HCT116 (cell line): ENCODE measurements around the gene SYNE4. TPM values are rescaled to one million over a fixed set of nuclear protein-coding genes. Genes with fewer than 3 reads are reported as not detected.

Source experiments
- ATAC-seq: fragments of 200-7000 bp; cut with Tn5 transposase; 2 replicates; pipeline ENCODE4 v1.9.1; 2020; ENCODE audit warnings: mild to moderate bottlenecking, moderate library complexity
- BruUV-seq: library from RNA; stranded (reverse); fragments of 400-500 nt; replicated peaks from 2 replicates; lab custom pipeline; 2021; lab: Mats Ljungman, UMichigan
- CTCF ChIA-PET: fragments of 300-600 bp; sonication (Branson Sonifier 250); formaldehyde crosslinking; loops from one replicate; lab custom pipeline; 2021; ENCODE audit warnings: antibody characterized with exemption; lab: Charles Lee
- POLR2A ChIA-PET: fragments of 300-600, 350-600 bp; sonication (Branson Sonifier 250); formaldehyde crosslinking; loops from one replicate; lab custom pipeline; 2021; ENCODE audit warnings: antibody characterized with exemption; lab: Charles Lee
- RAD21 ChIA-PET, 2 experiments: fragments of 300-600 bp; sonication (Branson Sonifier 250); formaldehyde crosslinking; loops; one replicate each; lab custom pipeline; 2023; ENCODE audit warnings: low total read pairs in 2 of 2; ENCODE audit not compliant: uncharacterized antibody in 2 of 2, unreplicated experiment in 2 of 2, low non-redundant PET in 1 of 2; lab: Charles Lee
- DNase-seq: peaks from one replicate; pipeline ENCODE4 v3.0.0-alpha.2; 2010; ENCODE audit warnings: low read depth, low spot score
- H2AFZ ChIP-seq: fragments of 200-600 bp; shearing (Covaris generic), sonication (generic); 2 replicates; pipeline ENCODE4 v1.6.1; 2017; ENCODE audit warnings: low read depth, mixed run types, mixed read lengths, antibody characterized with exemption, low read length; ENCODE audit not compliant: poor library complexity, severe bottlenecking
- H3K27ac ChIP-seq: 2 replicates; pipeline ENCODE4 v1.5.1; 2012; ENCODE audit warnings: low read depth, low read length
- H3K27me3 ChIP-seq: fragments of 200-600 bp; sonication (generic); 2 replicates; pipeline ENCODE4 v1.6.1; 2016; ENCODE audit warnings: mixed run types, low read length, mixed read lengths; ENCODE audit not compliant: insufficient read depth
- H3K36me3 ChIP-seq, 2 experiments: fragments of 200-500 bp in 1 of 2; fragments of 200-600 bp in 1 of 2; sonication (Bioruptor generic) in 1 of 2; sonication (generic) in 1 of 2; 2 replicates each; pipeline versions ENCODE4 v1.5.1 to v1.6.1; 2014 to 2016; ENCODE audit warnings: low read length in 2 of 2, inconsistent platforms in 1 of 2, mixed read lengths in 1 of 2, mixed run types in 1 of 2; ENCODE audit not compliant: insufficient read depth in 2 of 2, control insufficient read depth in 1 of 2
- H3K4me1 ChIP-seq, 2 experiments: fragments of 200-600 bp in 1 of 2; sonication (generic) in 1 of 2; 2 replicates each; pipeline versions ENCODE4 v1.5.1 to v1.6.1; 2012 to 2017; ENCODE audit warnings: low read length in 2 of 2, inconsistent platforms in 1 of 2, mild to moderate bottlenecking in 1 of 2, mixed read lengths in 1 of 2, mixed run types in 1 of 2, moderate library complexity in 1 of 2; ENCODE audit not compliant: insufficient read depth in 2 of 2, control insufficient read depth in 1 of 2
- H3K4me2 ChIP-seq: fragments of 200-600 bp; sonication (generic); 2 replicates; pipeline ENCODE4 v1.6.1; 2017; ENCODE audit warnings: mixed run types, low read length, mixed read lengths
- H3K4me3 ChIP-seq, 2 experiments: fragments of 200-600 bp in 1 of 2; sonication (generic) in 1 of 2; replicated peaks in 1 of 2; 2 replicates each; pipeline ENCODE4 v1.5.1; 2011 to 2016; ENCODE audit warnings: low read length in 2 of 2, control low read depth in 1 of 2, low read depth in 1 of 2, mild to moderate bottlenecking in 1 of 2, mixed read lengths in 1 of 2, mixed run types in 1 of 2
- H3K79me2 ChIP-seq: fragments of 200-600 bp; sonication (generic); 2 replicates; pipeline ENCODE4 v1.6.1; 2017; ENCODE audit warnings: mild to moderate bottlenecking, mixed run types, low read length, moderate library complexity, mixed read lengths; ENCODE audit not compliant: insufficient read depth
- H3K9ac ChIP-seq: fragments of 200-600 bp; sonication (generic); 2 replicates; pipeline ENCODE4 v1.6.1; 2016; ENCODE audit warnings: low read length, mixed read lengths
- H3K9me2 ChIP-seq: fragments of 200-600 bp; sonication (generic), shearing (Covaris generic); 2 replicates; pipeline ENCODE4 v1.6.1; 2017; ENCODE audit warnings: mixed run types, mild to moderate bottlenecking, moderate library complexity; ENCODE audit not compliant: insufficient read depth
- H3K9me3 ChIP-seq, 2 experiments: fragments of 200-500 bp in 1 of 2; fragments of 200-600 bp in 1 of 2; sonication (Bioruptor generic) in 1 of 2; sonication (generic) in 1 of 2; 2 replicates each; pipeline ENCODE4 v1.6.1; 2014 to 2017; ENCODE audit warnings: low read length in 2 of 2, mixed read lengths in 2 of 2, inconsistent platforms in 1 of 2, low read depth in 1 of 2, mild to moderate bottlenecking in 1 of 2, mixed run types in 1 of 2, moderate library complexity in 1 of 2; ENCODE audit not compliant: control insufficient read depth in 1 of 2, insufficient read depth in 1 of 2
- H4K20me1 ChIP-seq: fragments of 200-600 bp; sonication (generic), shearing (Covaris generic); 2 replicates; pipeline ENCODE4 v1.6.1; 2017; ENCODE audit warnings: mixed run types, mild to moderate bottlenecking, moderate library complexity; ENCODE audit not compliant: insufficient read depth
- CBX3 ChIP-seq: IDR thresholded peaks from 2 replicates; pipeline ENCODE4 v1.6.1; 2012; ENCODE audit warnings: low read depth
- CEBPB ChIP-seq: IDR thresholded peaks from 2 replicates; pipeline ENCODE4 v1.6.1; 2012; ENCODE audit warnings: low read depth
- CTCF ChIP-seq, 3 experiments: fragments of 200-600 bp in 1 of 3; sonication (generic) in 1 of 3; IDR thresholded peaks in 2 of 3; conservative IDR thresholded peaks in 1 of 3; 2 replicates each; pipeline ENCODE4 v1.5.1; 2012 to 2017; ENCODE audit warnings: low read depth in 2 of 3, low read length in 2 of 3, antibody characterized with exemption in 1 of 3, borderline replicate concordance in 1 of 3, control low read depth in 1 of 3, mild to moderate bottlenecking in 1 of 3, mixed read lengths in 1 of 3, mixed run types in 1 of 3, moderate library complexity in 1 of 3; ENCODE audit not compliant: insufficient read depth in 1 of 3
- EGR1 ChIP-seq: IDR thresholded peaks from 2 replicates; pipeline ENCODE4 v1.6.1; 2012; ENCODE audit warnings: low read depth
- ELF1 ChIP-seq: IDR thresholded peaks from 2 replicates; pipeline ENCODE4 v1.6.1; 2012; ENCODE audit warnings: low read depth, borderline replicate concordance
- EZH2 ChIP-seq: fragments of 200-600 bp; sonication (generic); IDR thresholded peaks from 2 replicates; pipeline ENCODE4 v1.6.1; 2017; ENCODE audit warnings: antibody characterized with exemption, mixed run types
- EZH2phosphoT487 ChIP-seq: fragments of 200-600 bp; IDR thresholded peaks from 2 replicates; pipeline ENCODE4 v1.6.1; 2018; ENCODE audit warnings: antibody characterized with exemption, borderline replicate concordance
- FOSL1 ChIP-seq: IDR thresholded peaks from 2 replicates; pipeline ENCODE4 v1.6.1; 2012; ENCODE audit warnings: low read depth
- JUND ChIP-seq: IDR thresholded peaks from 2 replicates; pipeline ENCODE4 v1.6.1; 2012
- MAX ChIP-seq: IDR thresholded peaks from 2 replicates; pipeline ENCODE4 v1.6.1; 2012
- POLR2AphosphoS5 ChIP-seq: IDR thresholded peaks from 2 replicates; pipeline ENCODE4 v1.6.1; 2011; ENCODE audit warnings: mild to moderate bottlenecking, low read depth, low read length, moderate library complexity
- RAD21 ChIP-seq: IDR thresholded peaks from 2 replicates; pipeline ENCODE4 v1.6.1; 2012; ENCODE audit warnings: low read depth, mild to moderate bottlenecking
- REST ChIP-seq: IDR thresholded peaks from 2 replicates; pipeline ENCODE4 v1.6.1; 2012; ENCODE audit warnings: low read depth
- SP1 ChIP-seq: IDR thresholded peaks from 2 replicates; pipeline ENCODE4 v1.6.1; 2012; ENCODE audit warnings: low read depth
- SRF ChIP-seq: IDR thresholded peaks from 2 replicates; pipeline ENCODE4 v1.6.1; 2012; ENCODE audit warnings: low read depth
- TCF7L2 ChIP-seq: IDR thresholded peaks from 2 replicates; pipeline ENCODE4 v1.7.0; 2011; ENCODE audit warnings: borderline replicate concordance, inconsistent platforms; ENCODE audit not compliant: insufficient read depth, insufficient read length; ENCODE audit errors: extremely low read depth
- YY1 ChIP-seq: IDR thresholded peaks from 2 replicates; pipeline ENCODE4 v1.6.1; 2011; ENCODE audit warnings: low read length, low read depth, moderate library complexity, mild to moderate bottlenecking; ENCODE audit not compliant: insufficient replicate concordance; ENCODE audit errors: extremely low read depth
- ZBTB33 ChIP-seq: IDR thresholded peaks from 2 replicates; pipeline ENCODE4 v1.6.1; 2011; ENCODE audit warnings: mild to moderate bottlenecking, low read length, moderate library complexity; ENCODE audit not compliant: insufficient replicate concordance; ENCODE audit errors: extremely low read depth
- ZFX ChIP-seq: fragments of 450-650 bp; IDR thresholded peaks from 2 replicates; pipeline ENCODE4 v1.6.1; 2017
- ZNF274 ChIP-seq: fragments of 200-500 bp; sonication (Bioruptor generic); IDR thresholded peaks from 2 replicates; pipeline ENCODE4 v1.6.1; 2014; ENCODE audit warnings: mild to moderate bottlenecking, low read depth, low read length, inconsistent platforms
- intact Hi-C: fragments of 100-400 bp; cut with micrococcal nuclease; formaldehyde crosslinking; loops from 2 replicates; pipeline ENCODE4 v1.10.0; 2022
- total RNA-seq: library from RNA; stranded (reverse); gene quantifications from one replicate; pipeline ENCODE4 v1.2.1, GENCODE V29; 2021; ENCODE audit not compliant: unreplicated experiment

SYNE4 gene
- total RNA-seq, 1 experiment from 2014 or later, result 27.9 TPM

- TF ChIP-seq EGR1, result no peak
- TF ChIP-seq SP1, result no peak
- TF ChIP-seq SRF, result no peak
- TF ChIP-seq MAX, result no peak
- no peak for TF ChIP-seq ZFX
- TF ChIP-seq EZH2phosphoT487, result no peak
- no peak for TF ChIP-seq JUND
- TF ChIP-seq TCF7L2, result no peak
- TF ChIP-seq ZBTB33, result no peak
- no peak for TF ChIP-seq REST
- TF ChIP-seq FOSL1, result no peak
- TF ChIP-seq POLR2AphosphoS5, result no peak
- TF ChIP-seq YY1, result no peak
- TF ChIP-seq CTCF (IDR thresholded peaks at IDR 0.05 in 2 of 3, conservative IDR thresholded peaks at IDR 0.05 in 1 of 3; ENCODE audit: borderline replicate concordance in 1 of 3, insufficient read depth in 1 of 3, low read depth in 2 of 3, low read length in 2 of 3), result no peak
- TF ChIP-seq ELF1, result no peak
- TF ChIP-seq EZH2, result no peak
- no peak for TF ChIP-seq CBX3
- no peak for TF ChIP-seq RAD21
- no peak for TF ChIP-seq CEBPB
- TF ChIP-seq ZNF274, result no peak
- Histone ChIP-seq H3K4me3 (no peak overlapping the region), H3K9me3 (no peaks in the 10 kb centered on the region), H4K20me1 (no peaks in the 10 kb centered on the region), H3K36me3 (no peaks in the 10 kb centered on the region), H3K79me2 (no peaks in the 10 kb centered on the region), H3K9me2 (no peaks in the 10 kb centered on the region), H2AFZ (no peak overlapping the region), H3K4me2 (no peak overlapping the region), H3K27ac (no peak overlapping the region), H3K27me3 (peaks cover 4% of the 10 kb centered on the region; the same call in 1 of the 2 replicates), H3K9ac (no peak overlapping the region), H3K4me1 (no peaks in the 10 kb centered on the region)
- no TSS peak for BruUV-seq
- ATAC-seq, result no peak
- POLR2A ChIA-PET, result no interaction called here
- CTCF ChIA-PET, result no interaction called here
- intact Hi-C loops, result no loop called here
- DNase-seq, result no peak
- RAD21 ChIA-PET, result no interaction called here
Measured at GRCh38 chr19:35966771-35967170, 41.8 kb downstream of the SYNE4 start.
